ENCODE data around the gene CPNE6.
"Not testable (repeated sequence)": the region's sequence is repeated elsewhere in the genome, so short reads cannot be mapped to it uniquely, and the experiment has no call there.

Gene CPNE6

GRCh38 chr14:24103451-24103850 lies 32.1 kb downstream of the CPNE6 start:
- no peak overlapping the region for H3K4me3 ChIP-seq (ENCODE audit: low read depth, low read length)
- no peak for DNase-seq (ENCODE audit: low read depth)
- no peak for TF ChIP-seq CTCF (conservative IDR thresholded peaks at IDR 0.05; ENCODE audit: low read depth, low read length)

GRCh38 chr14:24105609-24106239 lies 34.4 kb downstream of the CPNE6 start:
- DNase-seq (ENCODE audit: low read depth); H3K4me3 ChIP-seq (ENCODE audit: low read depth, low read length): not testable (repeated sequence)

- no peak for DNase-seq (ENCODE audit: low read depth)
- H3K4me3 ChIP-seq (ENCODE audit: low read depth, low read length) = no peak overlapping the region
- no peak for TF ChIP-seq CTCF (conservative IDR thresholded peaks at IDR 0.05; ENCODE audit: low read depth, low read length)
Observed at GRCh38 chr14:24106672-24107271, 35.4 kb downstream of the CPNE6 start.

- DNase-seq (ENCODE audit: low read depth) = no peak
- no peak overlapping the region for H3K4me3 ChIP-seq (ENCODE audit: low read depth, low read length)
- TF ChIP-seq CTCF (conservative IDR thresholded peaks at IDR 0.05; ENCODE audit: low read depth, low read length) = no peak
Observed at GRCh38 chr14:24108336-24108874, 37.0 kb downstream of the CPNE6 start.

GRCh38 chr14:24110060-24110459 lies 38.7 kb downstream of the CPNE6 start:
- no peak for DNase-seq (ENCODE audit: low read depth)
- no peak for TF ChIP-seq CTCF (conservative IDR thresholded peaks at IDR 0.05; ENCODE audit: low read depth, low read length)
- H3K4me3 ChIP-seq (ENCODE audit: low read depth, low read length) = no peak overlapping the region

GRCh38 chr14:24110523-24110922 lies 39.2 kb downstream of the CPNE6 start:
- TF ChIP-seq CTCF (conservative IDR thresholded peaks at IDR 0.05; ENCODE audit: low read depth, low read length) = no peak
- H3K4me3 ChIP-seq (ENCODE audit: low read depth, low read length) = no peak overlapping the region
- no peak for DNase-seq (ENCODE audit: low read depth)

GRCh38 chr14:24113379-24113800 lies 42.0 kb downstream of the CPNE6 start:
- H3K4me3 ChIP-seq (ENCODE audit: low read depth, low read length) = peak overlapping the region; percentile 85
- no peak for DNase-seq (ENCODE audit: low read depth)
- no peak for TF ChIP-seq CTCF (conservative IDR thresholded peaks at IDR 0.05; ENCODE audit: low read depth, low read length)
